Measurements from ENCODE around the gene WHRN. TPM values are rescaled to one million over a fixed set of nuclear protein-coding genes. Genes with fewer than 3 reads are reported as not detected.

Gene WHRN
- polyA plus RNA-seq, 1 donor from 2014 or later = 2.5 TPM

GRCh38 chr9:114494776-114495569, 10.3 kb downstream of the WHRN start:
- TF ChIP-seq EZH2 (IDR thresholded peaks at IDR 0.05; ENCODE audit: borderline replicate concordance, insufficient read depth, low read length, poor library complexity, severe bottlenecking) (no peak), MXI1 (conservative IDR thresholded peaks at IDR 0.05; ENCODE audit: poor library complexity, severe bottlenecking) (no peak), EP300 (conservative IDR thresholded peaks at IDR 0.05; ENCODE audit: poor library complexity, severe bottlenecking) (no peak), SMC3 (conservative IDR thresholded peaks at IDR 0.05; ENCODE audit: poor library complexity) (no peak)
- no peaks in the 10 kb centered on the region for H3K9me2 ChIP-seq (ENCODE audit: insufficient read depth, low read length)
- no peak overlapping the region for H3K4me2 ChIP-seq (ENCODE audit: low read length)
- no peak overlapping the region for H3K27ac ChIP-seq (ENCODE audit: low read length)
- no peaks in the 10 kb centered on the region for H4K20me1 ChIP-seq (ENCODE audit: insufficient read depth)
- H3K27me3 ChIP-seq (ENCODE audit: insufficient read depth, low read depth, low read length) = no peaks in the 10 kb centered on the region
- no peak overlapping the region for H3K4me3 ChIP-seq (ENCODE audit: low read length)
- no peaks in the 10 kb centered on the region for H3K79me2 ChIP-seq (replicated peaks; ENCODE audit: insufficient read depth, low read length)
- H2AFZ ChIP-seq (ENCODE audit: low read depth, low read length) = no peak overlapping the region
- H3K9me3 ChIP-seq (ENCODE audit: low read length) = no peaks in the 10 kb centered on the region
- H3K9ac ChIP-seq (ENCODE audit: low read length) = no peak overlapping the region
- H3K36me3 ChIP-seq (ENCODE audit: insufficient read depth, low read length) = no peaks in the 10 kb centered on the region
- no peaks in the 10 kb centered on the region for H3F3A ChIP-seq (ENCODE audit: insufficient read depth, low read length, poor library complexity, severe bottlenecking)

DNA sequence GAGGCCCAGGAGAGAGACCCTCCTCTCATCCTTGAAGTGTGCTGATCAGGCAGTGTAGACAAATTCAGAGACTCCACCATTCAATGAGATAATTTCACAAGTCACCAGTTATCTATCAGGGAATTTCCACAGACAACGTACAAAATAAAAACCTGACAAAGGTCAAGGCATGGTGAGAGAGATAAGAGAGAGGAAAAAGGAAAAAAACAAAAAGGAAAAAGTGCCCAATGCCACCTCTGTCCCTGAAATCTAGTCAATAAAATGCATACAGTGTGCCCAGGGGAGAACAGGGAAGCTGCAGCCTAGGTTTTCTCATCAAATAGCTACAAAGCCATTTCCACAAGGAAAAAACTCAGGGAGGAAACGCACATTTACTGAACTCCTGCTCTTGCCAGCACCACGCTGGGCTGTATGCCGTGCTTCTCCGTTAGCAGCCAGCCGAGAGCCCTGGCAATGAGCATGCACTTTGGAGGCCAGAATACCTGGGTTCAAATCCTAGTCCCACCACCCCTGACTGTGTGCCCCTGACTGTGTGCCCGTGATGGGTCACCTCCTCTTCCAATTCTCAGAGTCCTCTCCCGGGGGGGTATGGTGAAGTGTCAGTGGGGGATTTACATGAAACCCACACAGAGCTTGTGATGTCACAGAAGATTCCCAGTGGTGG, 11.6 kb downstream of the WHRN start:
- TF ChIP-seq TAF1 (IDR thresholded peaks at IDR 0.05; ENCODE audit: low read depth) = no peak
- no peak for TF ChIP-seq CTCF (IDR thresholded peaks at IDR 0.05; ENCODE audit: poor library complexity, severe bottlenecking)
- no peak for TF ChIP-seq RAD21 (conservative IDR thresholded peaks at IDR 0.05)
- no peak for TF ChIP-seq SMC3 (conservative IDR thresholded peaks at IDR 0.05; ENCODE audit: poor library complexity)
- TF ChIP-seq, protein P1, sequence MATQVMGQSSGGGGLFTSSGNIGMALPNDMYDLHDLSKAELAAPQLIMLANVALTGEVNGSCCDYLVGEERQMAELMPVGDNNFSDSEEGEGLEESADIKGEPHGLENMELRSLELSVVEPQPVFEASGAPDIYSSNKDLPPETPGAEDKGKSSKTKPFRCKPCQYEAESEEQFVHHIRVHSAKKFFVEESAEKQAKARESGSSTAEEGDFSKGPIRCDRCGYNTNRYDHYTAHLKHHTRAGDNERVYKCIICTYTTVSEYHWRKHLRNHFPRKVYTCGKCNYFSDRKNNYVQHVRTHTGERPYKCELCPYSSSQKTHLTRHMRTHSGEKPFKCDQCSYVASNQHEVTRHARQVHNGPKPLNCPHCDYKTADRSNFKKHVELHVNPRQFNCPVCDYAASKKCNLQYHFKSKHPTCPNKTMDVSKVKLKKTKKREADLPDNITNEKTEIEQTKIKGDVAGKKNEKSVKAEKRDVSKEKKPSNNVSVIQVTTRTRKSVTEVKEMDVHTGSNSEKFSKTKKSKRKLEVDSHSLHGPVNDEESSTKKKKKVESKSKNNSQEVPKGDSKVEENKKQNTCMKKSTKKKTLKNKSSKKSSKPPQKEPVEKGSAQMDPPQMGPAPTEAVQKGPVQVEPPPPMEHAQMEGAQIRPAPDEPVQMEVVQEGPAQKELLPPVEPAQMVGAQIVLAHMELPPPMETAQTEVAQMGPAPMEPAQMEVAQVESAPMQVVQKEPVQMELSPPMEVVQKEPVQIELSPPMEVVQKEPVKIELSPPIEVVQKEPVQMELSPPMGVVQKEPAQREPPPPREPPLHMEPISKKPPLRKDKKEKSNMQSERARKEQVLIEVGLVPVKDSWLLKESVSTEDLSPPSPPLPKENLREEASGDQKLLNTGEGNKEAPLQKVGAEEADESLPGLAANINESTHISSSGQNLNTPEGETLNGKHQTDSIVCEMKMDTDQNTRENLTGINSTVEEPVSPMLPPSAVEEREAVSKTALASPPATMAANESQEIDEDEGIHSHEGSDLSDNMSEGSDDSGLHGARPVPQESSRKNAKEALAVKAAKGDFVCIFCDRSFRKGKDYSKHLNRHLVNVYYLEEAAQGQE (IDR thresholded peaks at IDR 0.05; ENCODE audit: borderline replicate concordance) = no peak
- TF ChIP-seq EZH2 (IDR thresholded peaks at IDR 0.05; ENCODE audit: borderline replicate concordance, insufficient read depth, low read length, poor library complexity, severe bottlenecking) = no peak
- no peak for TF ChIP-seq POLR2AphosphoS5 (IDR thresholded peaks at IDR 0.05)
- no peak for TF ChIP-seq EP300 (conservative IDR thresholded peaks at IDR 0.05; ENCODE audit: poor library complexity, severe bottlenecking)
- TF ChIP-seq MXI1 (conservative IDR thresholded peaks at IDR 0.05; ENCODE audit: poor library complexity, severe bottlenecking) = no peak
- Histone ChIP-seq H3K27ac (ENCODE audit: low read length) (no peak overlapping the region), H3K9me2 (ENCODE audit: insufficient read depth, low read length) (no peaks in the 10 kb centered on the region)

More for the DNA sequence above, 11.6 kb downstream of the WHRN start:
- Histone ChIP-seq H4K20me1 (ENCODE audit: insufficient read depth) (no peaks in the 10 kb centered on the region), H3K9ac (ENCODE audit: low read length) (no peak overlapping the region), H3K4me2 (ENCODE audit: low read length) (no peak overlapping the region), H3K4me3 (ENCODE audit: low read length) (no peak overlapping the region), H2AFZ (ENCODE audit: low read depth, low read length) (no peak overlapping the region), H3K9me3 (ENCODE audit: low read length) (no peaks in the 10 kb centered on the region), H3K79me2 (replicated peaks; ENCODE audit: insufficient read depth, low read length) (no peaks in the 10 kb centered on the region), H3K27me3 (ENCODE audit: insufficient read depth, low read depth, low read length) (no peaks in the 10 kb centered on the region), H3F3A (ENCODE audit: insufficient read depth, low read length, poor library complexity, severe bottlenecking) (no peaks in the 10 kb centered on the region), H3K36me3 (ENCODE audit: insufficient read depth, low read length) (no peaks in the 10 kb centered on the region)

Measured in neural cell (in vitro differentiated cells).